SU-DHL-6 (cell line): ENCODE data around the gene TUBB3.
A peak's percentile ranks its signal among the peaks of the same experiment; 100 is the strongest.

Experiments used
- CTCF ChIP-seq: fragments of 200-600 bp; sonication (generic); IDR thresholded peaks from one replicate; pipeline ENCODE4 v1.5.1; 2017; ENCODE audit warnings: antibody characterized with exemption, mild to moderate bottlenecking, low read length, moderate library complexity; ENCODE audit not compliant: insufficient read depth, poor library complexity, severe bottlenecking
- EZH2phosphoT487 ChIP-seq: fragments of 200-600 bp; sonication (generic), shearing (Covaris generic); conservative IDR thresholded peaks from 2 replicates; pipeline ENCODE4 v1.6.1; 2018; ENCODE audit warnings: mild to moderate bottlenecking, antibody characterized with exemption, low read length, moderate library complexity, mixed read lengths

GRCh38 chr16:89909777-89910716, 13.1 kb upstream of the TUBB3 start:
- no peak for TF ChIP-seq EZH2phosphoT487
- peak; percentile 86 for TF ChIP-seq CTCF
